WTC11 (cell line): ENCODE measurements around the gene LYPD3. TPM values are rescaled to one million over a fixed set of nuclear protein-coding genes. Genes with fewer than 3 reads are reported as not detected.

ENCODE experiments used
- ATAC-seq: fragments of 200-7000 bp; cut with Tn5 transposase; 2 replicates; pipeline ENCODE4 v1.10.0; 2021; ENCODE audit warnings: mild to moderate bottlenecking, moderate library complexity
- CTCF ChIA-PET: fragments of 300-600 bp; sonication (Branson Sonifier 250); formaldehyde crosslinking; loops from one replicate; lab custom pipeline; 2021; ENCODE audit warnings: antibody characterized with exemption; lab: Charles Lee
- POLR2A ChIA-PET: fragments of 350-600 bp; sonication (Branson Sonifier 250); formaldehyde crosslinking; loops from one replicate; lab custom pipeline; 2021; ENCODE audit warnings: antibody characterized with exemption; lab: Charles Lee
- DNase-seq: peaks from one replicate; pipeline ENCODE4 v3.0.0; 2021; ENCODE audit warnings: low spot score
- H3K27ac Mint-ChIP-seq: 2 replicates; pipeline ENCODE4 v1.8.0; 2021; ENCODE audit warnings: mixed read lengths
- H3K27me3 Mint-ChIP-seq: 2 replicates; pipeline ENCODE4 v1.8.0; 2021; ENCODE audit warnings: low read depth, mild to moderate bottlenecking, moderate library complexity, mixed read lengths
- H3K36me3 Mint-ChIP-seq: 2 replicates; pipeline ENCODE4 v1.8.0; 2021; ENCODE audit warnings: mixed read lengths
- H3K4me1 Mint-ChIP-seq: 2 replicates; pipeline ENCODE4 v1.8.0; 2022; ENCODE audit warnings: mixed read lengths
- H3K4me3 Mint-ChIP-seq: 2 replicates; pipeline ENCODE4 v1.8.0; 2021; ENCODE audit warnings: mild to moderate bottlenecking, moderate library complexity, mixed read lengths
- H3K9me3 Mint-ChIP-seq: 2 replicates; pipeline ENCODE4 v1.8.0; 2021; ENCODE audit warnings: mixed read lengths
- CREM ChIP-seq: sonication (generic); formaldehyde crosslinking; IDR thresholded peaks from 2 replicates; pipeline ENCODE4 v1.8.1; 2022; ENCODE audit warnings: mild to moderate bottlenecking, missing genetic modification reagents, moderate library complexity
- ELF4 ChIP-seq: sonication (generic); formaldehyde crosslinking; IDR thresholded peaks from 2 replicates; pipeline ENCODE4 v1.8.1; 2022; ENCODE audit warnings: low read depth, mild to moderate bottlenecking, moderate library complexity, missing genetic modification reagents
- ESRRA ChIP-seq: sonication (generic); formaldehyde crosslinking; IDR thresholded peaks from 2 replicates; pipeline ENCODE4 v1.8.1; 2022; ENCODE audit warnings: mild to moderate bottlenecking, missing genetic modification reagents, borderline replicate concordance
- FOXJ3 ChIP-seq: sonication (generic); formaldehyde crosslinking; IDR thresholded peaks from 2 replicates; pipeline ENCODE4 v1.9.0; 2021; ENCODE audit warnings: missing genetic modification reagents, mild to moderate bottlenecking, borderline replicate concordance
- GABPB1 ChIP-seq: sonication (generic); formaldehyde crosslinking; IDR thresholded peaks from 2 replicates; pipeline ENCODE4 v1.8.1; 2023; ENCODE audit warnings: mild to moderate bottlenecking, missing genetic modification reagents
- NFATC4 ChIP-seq: fragments of 250-450 bp; sonication (Bioruptor Pico); IDR thresholded peaks from 2 replicates; pipeline ENCODE4 v1.9.0; 2021; ENCODE audit warnings: mild to moderate bottlenecking
- NR2C2 ChIP-seq: sonication (generic); formaldehyde crosslinking; IDR thresholded peaks from 2 replicates; pipeline ENCODE4 v1.8.0; 2022; ENCODE audit warnings: mild to moderate bottlenecking, missing genetic modification reagents
- NR3C1 ChIP-seq: sonication (generic); formaldehyde crosslinking; conservative IDR thresholded peaks from 2 replicates; pipeline ENCODE4 v1.8.1; 2023; ENCODE audit warnings: low read depth, mild to moderate bottlenecking, missing genetic modification reagents
- PRRX2 ChIP-seq: fragments of 250-450 bp; sonication (Bioruptor Pico); IDR thresholded peaks from 2 replicates; pipeline ENCODE4 v1.8.0; 2021; ENCODE audit warnings: mild to moderate bottlenecking
- SP1 ChIP-seq: sonication (generic); formaldehyde crosslinking; conservative IDR thresholded peaks from 2 replicates; pipeline ENCODE4 v1.8.1; 2022; ENCODE audit warnings: missing genetic modification reagents
- ZNF121 ChIP-seq: sonication (generic); formaldehyde crosslinking; IDR thresholded peaks from 2 replicates; pipeline ENCODE4 v1.8.0; 2023; ENCODE audit warnings: missing genetic modification reagents
- total RNA-seq: library from RNA; stranded (reverse); gene quantifications from 3 replicates; pipeline ENCODE4 v1.2.3, GENCODE V29; 2021
- TF ChIP-seq, protein P1 (sequence below): sonication (generic); formaldehyde crosslinking; IDR thresholded peaks from 2 replicates; pipeline ENCODE4 v1.8.1; 2023; ENCODE audit warnings: mild to moderate bottlenecking, moderate library complexity, missing genetic modification reagents
- TF ChIP-seq, protein P2 (sequence below): sonication (generic); formaldehyde crosslinking; IDR thresholded peaks from 2 replicates; pipeline ENCODE4 v1.8.1; 2022; ENCODE audit warnings: missing genetic modification reagents, borderline replicate concordance
- TF ChIP-seq, protein P3 (sequence below): fragments of 250-450 bp; sonication (Bioruptor Pico); IDR thresholded peaks from 2 replicates; pipeline ENCODE4 v1.9.0; 2021; ENCODE audit warnings: moderate library complexity, mild to moderate bottlenecking, inconsistent platforms, borderline replicate concordance
- TF ChIP-seq, protein P4 (sequence below): sonication (generic); formaldehyde crosslinking; IDR thresholded peaks from 2 replicates; pipeline ENCODE4 v1.8.1; 2022; ENCODE audit warnings: mild to moderate bottlenecking, missing genetic modification reagents, moderate library complexity, borderline replicate concordance
- TF ChIP-seq, protein P5 (sequence below): sonication (generic); formaldehyde crosslinking; IDR thresholded peaks from 2 replicates; pipeline ENCODE4 v1.8.0; 2022; ENCODE audit warnings: missing genetic modification reagents
- TF ChIP-seq, protein P6 (sequence below): sonication (generic); formaldehyde crosslinking; IDR thresholded peaks from 2 replicates; pipeline ENCODE4 v1.8.0; 2022; ENCODE audit warnings: mild to moderate bottlenecking, missing genetic modification reagents
- TF ChIP-seq, protein P7 (sequence below): fragments of 250-450 bp; sonication (Bioruptor Pico); conservative IDR thresholded peaks from 2 replicates; pipeline ENCODE4 v1.9.0; 2021; ENCODE audit warnings: mild to moderate bottlenecking

The LYPD3 gene
- total RNA-seq, 1 experiment from 2014 or later = 3.8 TPM

DNA sequence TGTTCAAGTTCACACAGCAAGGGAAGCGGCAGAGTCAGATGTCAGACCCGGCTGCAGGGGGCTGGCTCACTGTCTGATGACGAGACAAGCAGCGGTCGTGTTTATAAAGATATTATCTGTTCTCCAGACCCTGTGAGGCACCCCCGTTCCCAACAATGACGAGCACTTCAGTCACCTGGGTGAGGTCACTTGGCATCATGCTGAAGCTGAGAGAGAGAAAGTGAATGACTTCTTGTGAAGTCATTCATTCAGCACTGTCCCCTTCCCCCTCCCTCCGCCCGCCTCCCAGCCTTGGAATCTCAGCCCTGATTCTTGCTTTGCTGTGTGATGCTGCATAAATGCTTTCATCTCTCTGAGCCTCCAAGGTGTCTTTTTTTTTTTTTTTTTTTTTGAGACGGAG lies 4.9 kb upstream of the LYPD3 start:
- CTCF ChIA-PET = interaction anchor here (0.6 to 1.0 kb wide), 3 partner anchors 23 to 400 kb away, joined by 3 to 8 read pairs (median 5); no protein-coding TSS in a partner anchor
- H3K9me3 Mint-ChIP-seq = no peaks in the 10 kb centered on the region
- H3K36me3 Mint-ChIP-seq = no peaks in the 10 kb centered on the region
- DNase-seq (no peak), ATAC-seq (no peak)
- H3K27ac Mint-ChIP-seq = no peak overlapping the region
- POLR2A ChIA-PET = interaction anchor here (0.6 kb wide), 1 partner anchor 17 kb away, joined by 5 read pairs; no protein-coding TSS in a partner anchor
- peaks cover 3% of the 10 kb centered on the region; the same call in 1 of the 2 replicates for H3K4me1 Mint-ChIP-seq
- peaks cover 52% of the 10 kb centered on the region for H3K27me3 Mint-ChIP-seq
- TF ChIP-seq, protein P1, sequence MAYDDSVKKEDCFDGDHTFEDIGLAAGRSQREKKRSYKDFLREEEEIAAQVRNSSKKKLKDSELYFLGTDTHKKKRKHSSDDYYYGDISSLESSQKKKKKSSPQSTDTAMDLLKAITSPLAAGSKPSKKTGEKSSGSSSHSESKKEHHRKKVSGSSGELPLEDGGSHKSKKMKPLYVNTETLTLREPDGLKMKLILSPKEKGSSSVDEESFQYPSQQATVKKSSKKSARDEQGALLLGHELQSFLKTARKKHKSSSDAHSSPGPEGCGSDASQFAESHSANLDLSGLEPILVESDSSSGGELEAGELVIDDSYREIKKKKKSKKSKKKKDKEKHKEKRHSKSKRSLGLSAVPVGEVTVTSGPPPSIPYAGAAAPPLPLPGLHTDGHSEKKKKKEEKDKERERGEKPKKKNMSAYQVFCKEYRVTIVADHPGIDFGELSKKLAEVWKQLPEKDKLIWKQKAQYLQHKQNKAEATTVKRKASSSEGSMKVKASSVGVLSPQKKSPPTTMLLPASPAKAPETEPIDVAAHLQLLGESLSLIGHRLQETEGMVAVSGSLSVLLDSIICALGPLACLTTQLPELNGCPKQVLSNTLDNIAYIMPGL (CRISPR knock-in tag) = no peak
- TF ChIP-seq NR3C1 (CRISPR knock-in tag) = no peak
- TF ChIP-seq, protein P2, sequence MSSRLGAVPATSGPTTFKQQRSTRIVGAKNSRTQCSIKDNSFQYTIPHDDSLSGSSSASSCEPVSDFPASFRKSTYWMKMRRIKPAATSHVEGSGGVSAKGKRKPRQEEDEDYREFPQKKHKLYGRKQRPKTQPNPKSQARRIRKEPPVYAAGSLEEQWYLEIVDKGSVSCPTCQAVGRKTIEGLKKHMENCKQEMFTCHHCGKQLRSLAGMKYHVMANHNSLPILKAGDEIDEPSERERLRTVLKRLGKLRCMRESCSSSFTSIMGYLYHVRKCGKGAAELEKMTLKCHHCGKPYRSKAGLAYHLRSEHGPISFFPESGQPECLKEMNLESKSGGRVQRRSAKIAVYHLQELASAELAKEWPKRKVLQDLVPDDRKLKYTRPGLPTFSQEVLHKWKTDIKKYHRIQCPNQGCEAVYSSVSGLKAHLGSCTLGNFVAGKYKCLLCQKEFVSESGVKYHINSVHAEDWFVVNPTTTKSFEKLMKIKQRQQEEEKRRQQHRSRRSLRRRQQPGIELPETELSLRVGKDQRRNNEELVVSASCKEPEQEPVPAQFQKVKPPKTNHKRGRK = no peak
- TF ChIP-seq, protein P3, sequence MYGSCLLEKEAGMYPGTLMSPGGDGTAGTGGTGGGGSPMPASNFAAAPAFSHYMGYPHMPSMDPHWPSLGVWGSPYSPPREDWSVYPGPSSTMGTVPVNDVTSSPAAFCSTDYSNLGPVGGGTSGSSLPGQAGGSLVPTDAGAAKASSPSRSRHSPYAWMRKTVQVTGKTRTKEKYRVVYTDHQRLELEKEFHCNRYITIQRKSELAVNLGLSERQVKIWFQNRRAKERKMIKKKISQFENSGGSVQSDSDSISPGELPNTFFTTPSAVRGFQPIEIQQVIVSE (CRISPR knock-in tag) = no peak
- TF ChIP-seq ZNF121 (CRISPR knock-in tag) = no peak
- no peak for TF ChIP-seq NR2C2 (CRISPR knock-in tag)
- TF ChIP-seq FOXJ3 (CRISPR knock-in tag) = no peak
- TF ChIP-seq CREM (CRISPR knock-in tag) = no peak
- no peak for TF ChIP-seq GABPB1 (CRISPR knock-in tag)
- no peak for TF ChIP-seq ELF4 (CRISPR knock-in tag)
- TF ChIP-seq, protein P4, sequence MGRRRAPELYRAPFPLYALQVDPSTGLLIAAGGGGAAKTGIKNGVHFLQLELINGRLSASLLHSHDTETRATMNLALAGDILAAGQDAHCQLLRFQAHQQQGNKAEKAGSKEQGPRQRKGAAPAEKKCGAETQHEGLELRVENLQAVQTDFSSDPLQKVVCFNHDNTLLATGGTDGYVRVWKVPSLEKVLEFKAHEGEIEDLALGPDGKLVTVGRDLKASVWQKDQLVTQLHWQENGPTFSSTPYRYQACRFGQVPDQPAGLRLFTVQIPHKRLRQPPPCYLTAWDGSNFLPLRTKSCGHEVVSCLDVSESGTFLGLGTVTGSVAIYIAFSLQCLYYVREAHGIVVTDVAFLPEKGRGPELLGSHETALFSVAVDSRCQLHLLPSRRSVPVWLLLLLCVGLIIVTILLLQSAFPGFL = no peak
- TF ChIP-seq SP1 (CRISPR knock-in tag) = no peak
- no peak for TF ChIP-seq NFATC4 (CRISPR knock-in tag)
- TF ChIP-seq, protein P5, sequence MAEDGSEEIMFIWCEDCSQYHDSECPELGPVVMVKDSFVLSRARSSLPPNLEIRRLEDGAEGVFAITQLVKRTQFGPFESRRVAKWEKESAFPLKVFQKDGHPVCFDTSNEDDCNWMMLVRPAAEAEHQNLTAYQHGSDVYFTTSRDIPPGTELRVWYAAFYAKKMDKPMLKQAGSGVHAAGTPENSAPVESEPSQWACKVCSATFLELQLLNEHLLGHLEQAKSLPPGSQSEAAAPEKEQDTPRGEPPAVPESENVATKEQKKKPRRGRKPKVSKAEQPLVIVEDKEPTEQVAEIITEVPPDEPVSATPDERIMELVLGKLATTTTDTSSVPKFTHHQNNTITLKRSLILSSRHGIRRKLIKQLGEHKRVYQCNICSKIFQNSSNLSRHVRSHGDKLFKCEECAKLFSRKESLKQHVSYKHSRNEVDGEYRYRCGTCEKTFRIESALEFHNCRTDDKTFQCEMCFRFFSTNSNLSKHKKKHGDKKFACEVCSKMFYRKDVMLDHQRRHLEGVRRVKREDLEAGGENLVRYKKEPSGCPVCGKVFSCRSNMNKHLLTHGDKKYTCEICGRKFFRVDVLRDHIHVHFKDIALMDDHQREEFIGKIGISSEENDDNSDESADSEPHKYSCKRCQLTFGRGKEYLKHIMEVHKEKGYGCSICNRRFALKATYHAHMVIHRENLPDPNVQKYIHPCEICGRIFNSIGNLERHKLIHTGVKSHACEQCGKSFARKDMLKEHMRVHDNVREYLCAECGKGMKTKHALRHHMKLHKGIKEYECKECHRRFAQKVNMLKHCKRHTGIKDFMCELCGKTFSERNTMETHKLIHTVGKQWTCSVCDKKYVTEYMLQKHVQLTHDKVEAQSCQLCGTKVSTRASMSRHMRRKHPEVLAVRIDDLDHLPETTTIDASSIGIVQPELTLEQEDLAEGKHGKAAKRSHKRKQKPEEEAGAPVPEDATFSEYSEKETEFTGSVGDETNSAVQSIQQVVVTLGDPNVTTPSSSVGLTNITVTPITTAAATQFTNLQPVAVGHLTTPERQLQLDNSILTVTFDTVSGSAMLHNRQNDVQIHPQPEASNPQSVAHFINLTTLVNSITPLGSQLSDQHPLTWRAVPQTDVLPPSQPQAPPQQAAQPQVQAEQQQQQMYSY = no peak
- TF ChIP-seq, protein P6, sequence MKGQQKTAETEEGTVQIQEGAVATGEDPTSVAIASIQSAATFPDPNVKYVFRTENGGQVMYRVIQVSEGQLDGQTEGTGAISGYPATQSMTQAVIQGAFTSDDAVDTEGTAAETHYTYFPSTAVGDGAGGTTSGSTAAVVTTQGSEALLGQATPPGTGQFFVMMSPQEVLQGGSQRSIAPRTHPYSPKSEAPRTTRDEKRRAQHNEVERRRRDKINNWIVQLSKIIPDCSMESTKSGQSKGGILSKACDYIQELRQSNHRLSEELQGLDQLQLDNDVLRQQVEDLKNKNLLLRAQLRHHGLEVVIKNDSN (CRISPR knock-in tag) = no peak
- TF ChIP-seq, protein P7, sequence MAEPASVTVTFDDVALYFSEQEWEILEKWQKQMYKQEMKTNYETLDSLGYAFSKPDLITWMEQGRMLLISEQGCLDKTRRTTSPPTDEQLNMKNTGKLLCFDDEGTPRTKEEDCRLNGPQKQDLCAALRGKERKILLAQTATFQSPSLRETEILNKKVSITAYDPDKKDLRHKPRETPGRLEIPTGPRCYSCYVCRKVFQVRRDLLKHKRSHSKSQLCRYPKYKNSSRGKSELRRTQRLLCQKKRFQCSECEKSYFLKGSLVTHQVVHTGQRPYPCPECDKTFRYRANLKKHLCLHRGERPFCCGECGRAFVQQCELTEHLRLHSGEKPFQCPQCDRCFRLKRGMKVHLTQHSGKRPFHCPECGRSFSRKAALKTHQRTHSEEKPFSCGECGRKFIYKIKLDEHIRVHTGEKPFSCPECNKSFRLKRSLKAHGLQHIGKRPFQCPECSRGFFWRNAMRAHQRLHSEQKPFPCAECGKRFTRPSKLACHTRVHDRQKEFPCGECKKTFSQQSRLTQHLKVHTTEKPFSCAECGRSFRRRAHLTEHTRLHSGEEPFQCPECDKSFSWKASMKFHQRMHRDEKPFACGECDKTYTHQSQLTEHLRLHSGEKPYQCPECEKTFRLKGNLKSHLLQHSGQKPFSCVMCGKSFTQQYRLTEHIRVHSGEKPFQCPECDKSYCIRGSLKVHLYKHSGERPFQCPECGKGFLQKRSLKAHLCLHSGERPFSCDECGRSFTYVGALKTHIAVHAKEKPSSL = no peak
- no peak for TF ChIP-seq PRRX2 (CRISPR knock-in tag)
- no peak for TF ChIP-seq ESRRA
- TF ChIP-seq, all 79 proteins: peak for 0
- no peak overlapping the region for H3K4me3 Mint-ChIP-seq
